ENCODE results near the gene KIF6.

GRCh38 chr6:39342692-39343395, 382.4 kb downstream of the KIF6 start:
- TF ChIP-seq CTCF (IDR thresholded peaks at IDR 0.05; ENCODE audit: borderline replicate concordance, extremely low read depth, low read length, poor library complexity, severe bottlenecking), result no peak
- no peak for TF ChIP-seq EZH2 (IDR thresholded peaks at IDR 0.05; ENCODE audit: borderline replicate concordance, low read depth, low read length, severe bottlenecking)
